Motor neuron (in vitro differentiated cells): Measurements from ENCODE around the gene SEMA5A. TPM values are rescaled to one million over a fixed set of nuclear protein-coding genes. Genes with fewer than 3 reads are reported as not detected.

ENCODE experiments used
- ATAC-seq, 8 experiments: fragments of 200-7000 bp; cut with Tn5 transposase; replicated peaks in 6 of 8; 2 replicates each; pipeline ENCODE4 v1.8.0; 2021; ENCODE audit warnings: mild to moderate bottlenecking in 8 of 8, moderate library complexity in 8 of 8
- H3K27ac ChIP-seq, 2 donors: fragments of 250-450 bp; sonication (Bioruptor Pico); 2 replicates each; pipeline ENCODE4 v1.9.0; 2021; ENCODE audit warnings: antibody characterized with exemption in 2 of 2, mild to moderate bottlenecking in 2 of 2, moderate library complexity in 1 of 2
- H3K4me1 ChIP-seq, 2 donors: fragments of 250-450 bp; sonication (Bioruptor Pico); replicated peaks in 1 of 2; 2 replicates each; pipeline ENCODE4 v1.6.1; 2021; ENCODE audit warnings: antibody characterized with exemption in 2 of 2, mild to moderate bottlenecking in 2 of 2, moderate library complexity in 1 of 2
- H3K4me3 ChIP-seq, 5 donors: fragments of 250-450 bp; sonication (Bioruptor Pico); 2 replicates each; pipeline ENCODE4 v1.9.0; 2021; ENCODE audit warnings: antibody characterized with exemption in 5 of 5, mild to moderate bottlenecking in 5 of 5, moderate library complexity in 4 of 5
- WGBS, 10 experiments: fragments of 450-650 bp; shearing (Covaris generic); methylation state at CpG; one replicate each; pipeline ENCODE4 v1.0.0; 2022; 5-methylcytosine and 5-hydroxymethylcytosine counted together
- in situ Hi-C, 9 experiments: fragments of 400-800 bp; cut with MboI; loops; one replicate each; pipeline ENCODE4 v1.15.0; 2021; ENCODE audit warnings: low sequenced_read_pairs in 9 of 9, low pct_unique_long_range_greater_than_20kb in 2 of 9; ENCODE audit not compliant: unreplicated experiment in 9 of 9
- total RNA-seq, 8 experiments: library from RNA; unstranded; fragments of 300-600 nt; gene quantifications; 2 replicates each; pipeline versions ENCODE4 v1.2.3 to v1.2.4, GENCODE V29; 2022

Gene SEMA5A, protein sequence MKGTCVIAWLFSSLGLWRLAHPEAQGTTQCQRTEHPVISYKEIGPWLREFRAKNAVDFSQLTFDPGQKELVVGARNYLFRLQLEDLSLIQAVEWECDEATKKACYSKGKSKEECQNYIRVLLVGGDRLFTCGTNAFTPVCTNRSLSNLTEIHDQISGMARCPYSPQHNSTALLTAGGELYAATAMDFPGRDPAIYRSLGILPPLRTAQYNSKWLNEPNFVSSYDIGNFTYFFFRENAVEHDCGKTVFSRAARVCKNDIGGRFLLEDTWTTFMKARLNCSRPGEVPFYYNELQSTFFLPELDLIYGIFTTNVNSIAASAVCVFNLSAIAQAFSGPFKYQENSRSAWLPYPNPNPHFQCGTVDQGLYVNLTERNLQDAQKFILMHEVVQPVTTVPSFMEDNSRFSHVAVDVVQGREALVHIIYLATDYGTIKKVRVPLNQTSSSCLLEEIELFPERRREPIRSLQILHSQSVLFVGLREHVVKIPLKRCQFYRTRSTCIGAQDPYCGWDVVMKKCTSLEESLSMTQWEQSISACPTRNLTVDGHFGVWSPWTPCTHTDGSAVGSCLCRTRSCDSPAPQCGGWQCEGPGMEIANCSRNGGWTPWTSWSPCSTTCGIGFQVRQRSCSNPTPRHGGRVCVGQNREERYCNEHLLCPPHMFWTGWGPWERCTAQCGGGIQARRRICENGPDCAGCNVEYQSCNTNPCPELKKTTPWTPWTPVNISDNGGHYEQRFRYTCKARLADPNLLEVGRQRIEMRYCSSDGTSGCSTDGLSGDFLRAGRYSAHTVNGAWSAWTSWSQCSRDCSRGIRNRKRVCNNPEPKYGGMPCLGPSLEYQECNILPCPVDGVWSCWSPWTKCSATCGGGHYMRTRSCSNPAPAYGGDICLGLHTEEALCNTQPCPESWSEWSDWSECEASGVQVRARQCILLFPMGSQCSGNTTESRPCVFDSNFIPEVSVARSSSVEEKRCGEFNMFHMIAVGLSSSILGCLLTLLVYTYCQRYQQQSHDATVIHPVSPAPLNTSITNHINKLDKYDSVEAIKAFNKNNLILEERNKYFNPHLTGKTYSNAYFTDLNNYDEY
- 10 to 100 TPM in 4 of 8 experiments, 1 to 10 TPM in 3, under 1 TPM in 1; 0.73 to 98.5 (median 17.5) TPM for total RNA-seq

DNA sequence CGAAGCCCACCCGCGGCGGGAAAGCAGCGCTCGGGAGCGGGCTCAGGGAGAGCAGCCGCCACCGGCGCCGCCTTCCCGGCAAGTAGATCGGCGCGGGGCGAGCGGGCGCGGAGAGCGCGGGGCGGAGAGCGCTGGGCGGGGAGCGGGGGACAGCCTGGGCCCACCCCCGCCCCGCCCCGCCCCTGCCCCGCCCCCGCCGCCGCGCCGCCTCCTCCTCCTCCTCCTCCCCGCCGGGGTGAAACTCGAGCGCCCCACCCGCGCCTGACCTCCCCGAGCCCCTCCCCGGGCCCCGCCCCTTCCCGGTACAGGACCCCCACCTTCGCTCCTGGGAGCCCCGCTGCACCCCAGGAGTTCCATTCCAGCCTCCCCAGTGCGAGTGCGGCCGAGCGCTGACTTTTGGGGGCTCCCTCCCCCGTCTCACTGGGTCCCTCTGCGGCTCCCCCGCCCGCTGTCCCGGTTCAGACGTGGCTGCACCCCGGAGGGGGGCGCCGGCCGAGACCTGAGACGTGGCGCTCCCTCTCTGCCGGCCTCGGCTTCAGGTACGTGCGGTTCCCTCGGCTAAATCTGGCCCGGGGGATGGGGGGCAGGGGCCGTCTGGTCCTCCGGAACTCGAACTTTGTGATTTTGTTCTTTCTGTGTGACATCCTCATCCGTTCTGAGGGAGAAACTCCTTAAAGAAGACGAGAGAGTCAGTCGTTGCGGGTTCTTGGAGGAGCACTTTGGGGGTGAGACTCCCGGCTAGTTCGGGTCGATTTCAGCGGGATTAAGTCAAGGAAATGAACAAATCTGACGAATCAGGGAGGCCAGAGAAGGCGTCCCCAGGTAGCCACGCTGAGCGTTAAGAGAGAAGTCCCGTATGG is at the start of gene SEMA5A:
TSS of gene SEMA5A (minus strand) at position 84 of the 860 bp plus-strand sequence. CDS start 166,129 bp downstream, outside the sequence.
- ATAC-seq, result peak; percentile 43 to 70 (median 64)
- H3K27ac ChIP-seq, result no peak within 1 kb of the TSS
- in situ Hi-C loops, result loop anchor here in 2 of 9 experiments (25.0 kb wide), 2 partner anchors 184 to 1634 kb away; no protein-coding TSS in a partner anchor

DNA sequence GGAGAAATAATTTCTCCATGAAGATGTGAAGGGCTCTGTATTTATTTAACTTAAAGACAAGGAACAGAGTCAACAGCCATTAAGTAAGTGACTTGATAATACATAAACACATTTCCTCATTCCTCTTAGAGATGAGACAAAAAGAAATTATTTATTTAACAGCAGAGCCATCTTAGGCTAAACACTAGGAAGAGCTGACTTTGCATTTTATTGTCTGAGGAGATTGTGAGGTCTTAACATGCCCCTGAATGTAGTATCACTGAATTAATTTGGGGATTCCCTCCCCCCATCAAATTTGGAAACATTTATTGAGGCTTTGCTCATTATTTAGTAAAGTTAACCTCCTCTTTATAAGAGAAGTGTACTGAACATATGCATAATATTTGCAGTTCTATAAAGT is 49.0 kb upstream of the SEMA5A start:
- in situ Hi-C loops, result no loop called here
- Histone ChIP-seq H3K4me3 (no peak overlapping the region), H3K27ac (no peak overlapping the region), H3K4me1 (peaks cover 11 to 14% of the 10 kb centered on the region in 2 donors)
- ATAC-seq, result no peak

More for the DNA sequence above, at the start of gene SEMA5A:
- H3K4me3 ChIP-seq, result peak within 1 kb of the TSS; percentile 33 to 50 (median 46)
- H3K4me1 ChIP-seq, result no peaks in the 10 kb centered on the region
- 0 to 20% (median 8%) methylated on average over 2 to 14 of the region's 84 CpGs; no CpG with 5 or more reads in 4 of the 10 experiments for WGBS, 10 experiments

DNA sequence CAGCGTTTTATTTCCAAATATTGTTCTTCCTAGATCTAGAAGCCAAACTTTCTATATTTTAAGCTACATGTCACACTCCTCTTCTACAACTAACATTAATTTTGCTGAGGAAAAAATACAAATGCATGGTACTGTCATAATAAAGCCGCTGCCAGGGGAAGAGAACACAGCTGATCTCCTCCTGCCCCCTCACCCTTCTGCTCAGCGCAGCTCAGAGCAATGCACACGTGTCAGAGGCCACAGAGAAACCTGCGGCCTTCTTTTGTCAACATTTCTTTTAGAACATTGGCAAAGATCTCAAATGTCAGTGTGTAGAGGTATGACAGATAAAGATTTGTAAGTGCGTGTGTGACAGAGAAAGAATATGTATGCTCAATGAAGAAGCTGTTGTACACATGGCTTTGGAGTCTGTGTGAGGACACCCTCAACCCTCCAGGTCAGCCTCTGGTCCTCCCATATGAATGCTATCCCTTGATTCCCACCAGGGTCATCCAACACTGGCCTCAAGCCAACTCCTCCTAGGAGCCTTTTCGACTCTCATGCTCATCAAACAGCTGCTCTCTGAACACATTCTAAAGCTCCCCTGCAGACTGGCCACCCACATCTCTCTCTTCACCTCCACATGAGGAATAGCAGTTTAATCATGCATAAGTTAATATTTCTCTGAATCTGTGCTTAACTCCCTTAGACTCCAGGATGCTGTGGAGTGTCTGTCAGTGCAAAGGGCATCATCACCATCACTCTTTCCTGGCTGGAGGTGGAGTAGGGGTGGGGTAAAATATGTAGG is 43.4 kb upstream of the SEMA5A start:
- Histone ChIP-seq H3K4me3 (no peak overlapping the region), H3K27ac (no peak overlapping the region), H3K4me1 (no peaks in the 10 kb centered on the region)
- in situ Hi-C loops, result no loop called here
- peak in 3 of 8 experiments; percentile 21 to 31 (median 26) for ATAC-seq
- WGBS, 10 experiments, result 40 to 100% (median 65%) methylated on average over 1 to 7 of the region's 7 CpGs; no CpG with 5 or more reads in 1 of the 10 experiments

DNA sequence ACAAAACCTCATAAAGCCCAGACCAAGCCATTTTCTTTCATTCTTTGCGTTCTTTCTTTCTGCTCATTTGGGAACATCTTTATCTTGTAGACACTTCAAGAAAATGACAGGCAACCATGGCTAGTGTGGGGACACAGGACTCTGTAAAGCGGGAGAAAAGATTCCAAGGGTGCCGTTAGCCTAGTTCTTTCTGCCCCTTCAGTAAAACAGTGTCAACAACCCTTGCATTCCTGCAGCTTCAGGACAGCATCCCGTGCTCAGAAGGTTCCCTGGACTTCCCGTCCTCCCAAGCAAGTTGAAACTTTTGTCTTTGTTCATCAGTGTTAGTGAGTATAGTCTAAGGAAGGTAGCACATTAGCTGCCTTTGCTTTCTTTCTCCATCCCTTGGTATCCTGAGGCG is 42.4 kb upstream of the SEMA5A start:
- ATAC-seq, result no peak
- in situ Hi-C loops, result no loop called here
- Histone ChIP-seq H3K27ac (no peak overlapping the region), H3K4me1 (no peaks in the 10 kb centered on the region), H3K4me3 (no peak overlapping the region)
- WGBS, 10 experiments, result 47 to 100% (median 81%) methylated on average over 1 to 5 of the region's 6 CpGs

DNA sequence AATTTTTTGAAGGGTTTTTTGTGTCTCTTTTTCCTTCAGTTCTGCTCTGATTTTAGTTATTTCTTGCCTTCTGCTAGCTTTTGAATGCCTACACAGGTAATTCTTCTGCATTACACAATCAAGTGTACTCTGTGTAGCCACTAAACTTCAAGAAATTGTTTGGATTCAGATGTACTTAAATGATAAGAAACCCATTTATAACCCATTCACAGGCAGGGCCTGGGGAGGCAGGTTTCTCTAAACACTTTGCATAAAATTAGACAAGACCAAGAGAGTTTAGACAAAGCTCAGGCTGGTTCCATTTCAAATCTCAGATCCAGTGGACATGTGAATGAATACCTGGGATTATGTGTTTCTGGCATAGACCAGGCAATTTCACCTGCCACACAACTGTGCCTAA is 41.3 kb upstream of the SEMA5A start:
- ATAC-seq, result no peak
- H3K4me1 ChIP-seq, result no peaks in the 10 kb centered on the region
- in situ Hi-C loops, result no loop called here
- H3K4me3 ChIP-seq, result no peak overlapping the region
- H3K27ac ChIP-seq, result no peak overlapping the region

DNA sequence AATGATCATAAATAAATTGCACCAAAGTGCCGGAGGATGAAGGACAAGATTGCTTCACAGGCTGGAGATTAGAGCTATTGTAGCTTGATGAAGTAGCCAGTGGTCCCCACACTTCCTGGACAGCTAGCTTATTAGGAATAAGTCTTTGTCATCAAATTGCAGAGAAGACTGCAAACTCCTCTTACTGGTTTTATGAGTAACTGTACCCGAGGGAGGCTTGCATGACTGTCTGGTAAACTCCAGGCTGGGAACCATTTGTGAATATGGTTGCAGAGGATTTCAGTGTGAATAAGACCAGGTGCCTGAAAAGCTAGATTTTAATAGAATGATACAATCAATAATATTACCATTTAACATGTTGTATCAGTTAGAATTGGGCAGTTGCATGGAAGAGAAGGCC is 36.5 kb upstream of the SEMA5A start:
- no peaks in the 10 kb centered on the region for H3K4me1 ChIP-seq
- H3K4me3 ChIP-seq, result no peak overlapping the region
- WGBS, 10 experiments, result 13 to 100% (median 67%) methylated on average over 1 to 2 of the region's 2 CpGs; no CpG with 5 or more reads in 2 of the 10 experiments
- ATAC-seq, result no peak
- H3K27ac ChIP-seq, result no peak overlapping the region
- in situ Hi-C loops, result no loop called here

DNA sequence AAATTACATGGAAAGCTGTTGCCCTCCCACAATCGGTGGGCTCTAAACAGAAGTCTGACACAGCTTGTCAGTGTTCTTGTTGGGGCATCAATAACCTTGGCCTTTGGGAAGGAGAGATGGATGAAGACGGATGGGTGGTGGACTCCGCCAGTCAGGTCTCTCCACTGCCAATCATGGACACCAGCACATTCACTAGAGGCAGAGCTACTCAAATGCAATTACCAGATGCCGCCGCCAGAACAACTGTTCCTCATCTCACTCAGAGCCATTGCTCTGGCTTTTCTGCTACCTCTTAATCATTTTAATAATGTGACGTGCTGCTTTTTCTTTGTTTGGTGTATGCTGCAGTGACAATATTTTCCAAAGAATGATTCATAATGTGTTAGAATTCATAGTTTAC is 27.9 kb upstream of the SEMA5A start:
- WGBS, 10 experiments, result 70 to 100% (median 94%) methylated on average over 1 to 6 of the region's 6 CpGs
- in situ Hi-C loops, result no loop called here
- no peak for ATAC-seq
- Histone ChIP-seq H3K4me1 (peaks cover 3 to 5% of the 10 kb centered on the region in 2 donors), H3K4me3 (no peak overlapping the region), H3K27ac (no peak overlapping the region)

DNA sequence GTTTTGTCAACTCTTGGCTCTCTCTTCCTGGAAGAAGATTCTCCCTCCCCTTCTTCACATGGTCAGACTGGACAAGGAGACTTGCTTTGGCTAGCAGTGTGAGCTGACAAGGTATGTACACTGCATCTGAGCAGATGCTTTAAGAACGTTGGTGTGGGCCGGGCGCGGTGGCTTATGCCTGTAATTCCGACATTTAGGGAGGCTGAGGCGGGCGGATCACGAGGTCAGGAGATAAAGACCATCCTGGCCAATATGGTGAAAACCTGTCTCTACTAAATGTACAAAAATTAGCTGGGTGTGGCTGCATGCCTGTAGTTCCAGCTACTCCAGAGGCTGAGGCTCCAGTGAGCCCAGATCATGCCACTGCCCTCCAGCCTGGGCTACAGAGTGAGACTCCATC is 26.4 kb upstream of the SEMA5A start:
- no peak for ATAC-seq
- in situ Hi-C loops, result no loop called here

DNA sequence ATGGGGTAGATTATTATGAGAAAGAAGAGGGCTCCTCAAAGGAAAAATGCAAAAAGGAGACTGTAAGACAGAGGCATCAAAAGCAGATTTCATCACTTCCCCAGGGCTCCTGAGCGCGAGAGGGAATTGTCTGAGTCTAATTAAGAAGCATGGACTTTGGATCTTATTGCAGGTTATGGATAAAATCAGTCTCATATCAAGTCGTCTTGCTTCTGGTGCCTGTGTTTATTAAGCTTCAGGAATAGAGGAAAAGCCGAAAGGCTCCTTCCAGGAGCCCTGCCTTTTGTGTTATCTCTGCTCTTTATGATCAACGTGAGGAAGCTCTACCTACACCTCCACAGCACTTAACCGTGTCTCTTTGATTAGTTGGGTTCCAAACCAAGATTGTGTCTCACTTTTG is 25.0 kb upstream of the SEMA5A start:
- WGBS, 10 experiments, result 0 to 93% (median 74%) methylated on average over 1 to 6 of the region's 6 CpGs; no CpG with 5 or more reads in 2 of the 10 experiments
- Histone ChIP-seq H3K27ac (no peak overlapping the region), H3K4me1 (peaks cover 3 to 5% of the 10 kb centered on the region in 2 donors), H3K4me3 (no peak overlapping the region)
- in situ Hi-C loops, result no loop called here
- ATAC-seq, result no peak

More for the DNA sequence above, 26.4 kb upstream of the SEMA5A start:
- peaks cover 3 to 5% of the 10 kb centered on the region in 2 donors for H3K4me1 ChIP-seq
- WGBS, 10 experiments, result 93 to 100% (median 96%) methylated on average over 2 to 8 of the region's 8 CpGs; no CpG with 5 or more reads in 6 of the 10 experiments
- no peak overlapping the region for H3K4me3 ChIP-seq
- H3K27ac ChIP-seq, result no peak overlapping the region

DNA sequence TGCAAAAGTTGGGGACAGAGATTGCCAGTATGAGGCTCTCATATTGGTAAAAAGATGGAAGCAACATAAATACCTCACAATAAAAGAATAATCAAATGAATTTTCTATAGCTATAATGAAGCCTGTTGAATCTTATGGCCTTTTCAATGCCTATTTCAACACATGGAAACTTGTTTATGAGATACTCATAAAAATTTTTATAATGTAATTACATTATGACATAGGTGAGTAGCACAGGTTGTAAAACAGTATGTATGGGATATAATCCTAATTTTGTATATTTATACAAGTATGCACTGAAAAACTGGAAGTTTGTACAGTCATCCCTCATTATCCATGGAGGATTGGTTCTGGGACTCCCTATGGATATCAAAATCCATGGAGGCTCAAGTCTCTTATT is 21.2 kb upstream of the SEMA5A start:
- H3K27ac ChIP-seq, result no peak overlapping the region
- no peak for ATAC-seq
- peaks cover 3 to 5% of the 10 kb centered on the region in 2 donors for H3K4me1 ChIP-seq
- H3K4me3 ChIP-seq, result no peak overlapping the region
- in situ Hi-C loops, result no loop called here

DNA sequence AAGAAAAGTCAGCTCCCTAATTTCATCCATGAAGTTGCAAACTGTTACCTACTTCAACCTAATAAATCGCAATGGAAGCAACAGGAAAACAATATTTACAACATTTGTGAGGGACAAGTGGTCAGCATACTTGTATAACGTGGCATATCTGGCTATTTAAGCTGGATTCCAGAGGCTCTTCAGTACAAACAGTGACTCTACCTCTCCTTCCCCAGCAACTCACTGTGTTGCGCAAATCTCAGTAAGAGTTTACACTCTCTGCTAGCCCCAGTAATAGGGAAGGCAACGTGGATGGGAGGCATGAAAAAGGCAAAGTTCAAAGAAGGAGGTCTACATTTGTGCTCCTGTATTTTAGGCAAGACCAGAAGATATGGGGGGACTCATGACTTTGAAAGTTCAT is 18.9 kb upstream of the SEMA5A start:
- Histone ChIP-seq H3K27ac (no peak overlapping the region), H3K4me1 (no peaks in the 10 kb centered on the region), H3K4me3 (no peak overlapping the region)
- ATAC-seq, result no peak
- WGBS, 10 experiments, result 40 to 100% (median 79%) methylated on average over 2 to 4 of the region's 4 CpGs; no CpG with 5 or more reads in 1 of the 10 experiments
- in situ Hi-C loops, result no loop called here

DNA sequence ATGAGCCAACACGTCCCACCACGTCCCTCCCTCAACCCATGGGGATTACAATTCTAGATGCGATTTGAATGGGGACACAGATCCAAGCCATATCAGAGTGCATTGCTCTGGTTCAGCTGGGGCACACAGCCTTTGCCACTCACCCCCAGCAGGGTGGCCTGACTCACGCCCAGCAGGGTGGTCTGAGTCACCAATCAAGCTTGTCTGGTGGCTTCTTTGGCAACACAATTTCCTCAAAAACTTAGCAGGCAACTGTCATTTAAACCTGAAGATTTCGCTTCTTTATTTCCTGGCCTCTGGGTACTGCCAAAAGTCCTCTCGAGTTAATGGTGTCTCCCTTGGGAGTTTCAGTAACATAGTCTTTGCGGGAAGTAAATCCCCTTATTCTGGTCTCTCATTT is 16.3 kb upstream of the SEMA5A start:
- Histone ChIP-seq H3K4me3 (no peak overlapping the region), H3K4me1 (no peaks in the 10 kb centered on the region), H3K27ac (no peak overlapping the region)
- no peak for ATAC-seq
- in situ Hi-C loops, result no loop called here
- 40 to 100% (median 74%) methylated on average over 1 to 7 of the region's 7 CpGs; no CpG with 5 or more reads in 1 of the 10 experiments for WGBS, 10 experiments
